ENCODE data around the gene AFAP1L2. TPM values are rescaled to one million over a fixed set of nuclear protein-coding genes. Genes with fewer than 3 reads are reported as not detected.

The AFAP1L2 gene
- total and polyA plus RNA-seq, 2 donors (not counting 1 experiment from before 2014, with no cell fraction given) = 4.7 to 4.9 TPM

DNA sequence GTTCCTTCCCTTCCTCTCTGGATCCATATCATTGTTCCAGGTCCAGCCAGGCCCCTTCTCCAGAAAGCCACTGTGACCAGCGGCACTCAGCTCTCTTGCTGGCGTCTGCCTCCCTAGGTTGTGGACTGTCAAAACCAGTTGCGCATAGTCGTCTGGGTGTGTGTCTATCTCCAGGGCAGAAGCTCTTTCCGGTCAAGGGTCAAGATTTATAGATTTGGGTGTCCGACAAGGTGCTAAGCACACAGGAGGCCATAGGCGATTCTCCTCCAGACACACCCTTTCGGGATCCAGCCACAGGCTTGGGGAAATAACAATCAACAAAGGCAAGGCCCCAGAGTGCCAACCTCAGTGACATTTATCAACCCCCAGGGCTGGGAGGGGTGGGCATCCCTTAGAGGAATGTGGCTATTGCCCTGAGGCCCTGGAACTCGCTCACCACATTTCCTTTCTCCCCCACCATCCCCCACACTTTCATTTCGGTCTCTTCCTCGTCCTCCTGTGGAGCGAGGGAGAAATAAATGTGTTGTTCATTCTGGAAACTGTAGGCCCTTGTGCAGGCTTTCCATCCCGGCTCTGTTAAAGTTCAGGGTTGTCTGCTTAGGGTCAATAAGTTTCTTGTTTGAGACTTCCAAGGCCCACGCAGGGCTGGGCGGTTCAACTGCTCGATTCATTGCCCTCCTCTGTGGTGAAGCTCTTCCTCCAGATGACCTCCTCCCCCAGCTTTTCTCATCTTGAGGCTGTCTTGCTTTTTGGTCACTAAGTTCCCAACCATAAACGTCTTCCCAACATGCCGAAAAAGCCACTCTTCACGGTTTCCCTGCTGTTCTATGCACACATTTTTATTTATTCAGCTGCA, 57.9 kb downstream of the AFAP1L2 start:
- intact Hi-C loops (cut with micrococcal nuclease) = no loop called here
- Histone ChIP-seq H2AFZ (ENCODE audit: insufficient read depth, low read depth, low read length, poor library complexity, severe bottlenecking) (no peak overlapping the region), H3K4me2 (replicated peaks; ENCODE audit: low read depth, low read length, poor library complexity, severe bottlenecking) (no peak overlapping the region), H3K9ac (ENCODE audit: low read length) (no peak overlapping the region), H4K20me1 (ENCODE audit: control insufficient read depth, insufficient read depth, low read length, poor library complexity, severe bottlenecking) (no peaks in the 10 kb centered on the region), H3K36me3 (replicated peaks in 1 of 2; ENCODE audit: control extremely low read depth in 1 of 2, control insufficient read depth in 1 of 2, extremely low read depth in 1 of 2, insufficient read depth in 2 of 2, low read length in 1 of 2) (no peaks in the 10 kb centered on the region), H3K79me2 (ENCODE audit: control insufficient read depth, insufficient read depth, low read length) (no peaks in the 10 kb centered on the region), H3K4me3 (ENCODE audit: control extremely low read depth in 1 of 5, extremely low read depth in 1 of 5, insufficient read depth in 1 of 5, low read depth in 2 of 5, low read length in 4 of 5) (no peak overlapping the region), H3K4me1 (ENCODE audit: control insufficient read depth in 2 of 2, insufficient read depth in 2 of 2, low read length in 2 of 2) (no peaks in the 10 kb centered on the region), H3K27ac (ENCODE audit: low read length in 2 of 2) (no peak overlapping the region), H3K9me3 (ENCODE audit: control extremely low read depth in 1 of 3, control insufficient read depth in 2 of 3, insufficient read depth in 1 of 3, low read length in 2 of 3) (no peaks in the 10 kb centered on the region), H3K27me3 (replicated peaks in 1 of 4; ENCODE audit: control extremely low read depth in 1 of 4, control insufficient read depth in 3 of 4, insufficient read depth in 4 of 4, low read length in 3 of 4) (no peaks in the 10 kb centered on the region)
- DNase-seq = no peak
- no peak overlapping the region for H3K27ac Mint-ChIP-seq
- TF ChIP-seq, protein P1, sequence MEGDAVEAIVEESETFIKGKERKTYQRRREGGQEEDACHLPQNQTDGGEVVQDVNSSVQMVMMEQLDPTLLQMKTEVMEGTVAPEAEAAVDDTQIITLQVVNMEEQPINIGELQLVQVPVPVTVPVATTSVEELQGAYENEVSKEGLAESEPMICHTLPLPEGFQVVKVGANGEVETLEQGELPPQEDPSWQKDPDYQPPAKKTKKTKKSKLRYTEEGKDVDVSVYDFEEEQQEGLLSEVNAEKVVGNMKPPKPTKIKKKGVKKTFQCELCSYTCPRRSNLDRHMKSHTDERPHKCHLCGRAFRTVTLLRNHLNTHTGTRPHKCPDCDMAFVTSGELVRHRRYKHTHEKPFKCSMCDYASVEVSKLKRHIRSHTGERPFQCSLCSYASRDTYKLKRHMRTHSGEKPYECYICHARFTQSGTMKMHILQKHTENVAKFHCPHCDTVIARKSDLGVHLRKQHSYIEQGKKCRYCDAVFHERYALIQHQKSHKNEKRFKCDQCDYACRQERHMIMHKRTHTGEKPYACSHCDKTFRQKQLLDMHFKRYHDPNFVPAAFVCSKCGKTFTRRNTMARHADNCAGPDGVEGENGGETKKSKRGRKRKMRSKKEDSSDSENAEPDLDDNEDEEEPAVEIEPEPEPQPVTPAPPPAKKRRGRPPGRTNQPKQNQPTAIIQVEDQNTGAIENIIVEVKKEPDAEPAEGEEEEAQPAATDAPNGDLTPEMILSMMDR (IDR thresholded peaks at IDR 0.05) = no peak
- no peak for TF ChIP-seq EZH2 (IDR thresholded peaks at IDR 0.05; ENCODE audit: borderline replicate concordance, insufficient read depth, low read depth, low read length, poor library complexity, severe bottlenecking)
- H3K4me1 Mint-ChIP-seq = no peaks in the 10 kb centered on the region
- H3K9me3 Mint-ChIP-seq (ENCODE audit: insufficient read depth) = no peaks in the 10 kb centered on the region
- ChIA-PET POLR2A (no interaction called here), CTCF (no interaction called here)
- no peaks in the 10 kb centered on the region for H3K27me3 Mint-ChIP-seq
- no peak overlapping the region for H3K4me3 Mint-ChIP-seq
- no peak for ATAC-seq (ENCODE audit: low read depth)
- WGBS (ENCODE audit: insufficient coverage) = 93% methylated on average over 15 of the region's 19 CpGs

GRCh38 chr10:114345701-114346100, 58.6 kb downstream of the AFAP1L2 start:
- 96% methylated on average over 9 of the region's 10 CpGs for WGBS (ENCODE audit: insufficient coverage)
- no peaks in the 10 kb centered on the region for H3K36me3 ChIP-seq (replicated peaks in 1 of 2; ENCODE audit: control extremely low read depth in 1 of 2, control insufficient read depth in 1 of 2, extremely low read depth in 1 of 2, insufficient read depth in 2 of 2, low read length in 1 of 2)
- Mint-ChIP-seq H3K9me3 (ENCODE audit: insufficient read depth) (no peaks in the 10 kb centered on the region), H3K4me3 (no peak overlapping the region), H3K27me3 (no peaks in the 10 kb centered on the region), H3K27ac (no peak overlapping the region), H3K4me1 (no peaks in the 10 kb centered on the region)
- H2AFZ ChIP-seq (ENCODE audit: insufficient read depth, low read depth, low read length, poor library complexity, severe bottlenecking) = no peak overlapping the region
- no peak for TF ChIP-seq EZH2 (IDR thresholded peaks at IDR 0.05; ENCODE audit: borderline replicate concordance, insufficient read depth, low read depth, low read length, poor library complexity, severe bottlenecking)
- TF ChIP-seq, protein P1 (IDR thresholded peaks at IDR 0.05) = no peak
- no peaks in the 10 kb centered on the region for H3K79me2 ChIP-seq (ENCODE audit: control insufficient read depth, insufficient read depth, low read length)
- no peak overlapping the region for H3K4me2 ChIP-seq (replicated peaks; ENCODE audit: low read depth, low read length, poor library complexity, severe bottlenecking)
- ATAC-seq (ENCODE audit: low read depth) = no peak
- ChIA-PET CTCF (no interaction called here), POLR2A (no interaction called here)
- no peaks in the 10 kb centered on the region for H3K27me3 ChIP-seq (replicated peaks in 1 of 4; ENCODE audit: control extremely low read depth in 1 of 4, control insufficient read depth in 3 of 4, insufficient read depth in 4 of 4, low read length in 3 of 4)
- no peak for DNase-seq
- no peaks in the 10 kb centered on the region for H3K9me3 ChIP-seq (ENCODE audit: control extremely low read depth in 1 of 3, control insufficient read depth in 2 of 3, insufficient read depth in 1 of 3, low read length in 2 of 3)
- intact Hi-C loops (cut with micrococcal nuclease) = no loop called here
- no peak overlapping the region for H3K9ac ChIP-seq (ENCODE audit: low read length)
- H3K4me3 ChIP-seq (ENCODE audit: control extremely low read depth in 1 of 5, extremely low read depth in 1 of 5, insufficient read depth in 1 of 5, low read depth in 2 of 5, low read length in 4 of 5) = no peak overlapping the region
- H3K27ac ChIP-seq (ENCODE audit: low read length in 2 of 2) = no peak overlapping the region
- H4K20me1 ChIP-seq (ENCODE audit: control insufficient read depth, insufficient read depth, low read length, poor library complexity, severe bottlenecking) = no peaks in the 10 kb centered on the region
- H3K4me1 ChIP-seq (ENCODE audit: control insufficient read depth in 2 of 2, insufficient read depth in 2 of 2, low read length in 2 of 2) = no peaks in the 10 kb centered on the region
